Spinal cord (tissue), 10 donors: ENCODE measurements around the gene NMNAT2. TPM values are rescaled to one million over a fixed set of nuclear protein-coding genes. Genes with fewer than 3 reads are reported as not detected.

Experiments
- DNase-seq, 6 donors: peaks; one replicate each; pipeline versions ENCODE4 v3.0.0 to v3.0.0-alpha.2; 2013 to 2015; ENCODE audit warnings: low spot score in 6 of 6, low read depth in 4 of 6
- H3K27ac ChIP-seq: one replicate; pipeline ENCODE4 v1.5.1; 2013; ENCODE audit warnings: low read depth, low read length, control low read depth
- H3K27me3 ChIP-seq: one replicate; pipeline ENCODE4 v1.6.1; 2013; ENCODE audit warnings: low read length; ENCODE audit not compliant: control insufficient read depth, insufficient read depth
- H3K36me3 ChIP-seq: one replicate; pipeline ENCODE4 v1.6.1; 2013; ENCODE audit warnings: low read length; ENCODE audit not compliant: control insufficient read depth, insufficient read depth
- H3K4me1 ChIP-seq: one replicate; pipeline ENCODE4 v1.6.1; 2013; ENCODE audit warnings: low read length; ENCODE audit not compliant: control insufficient read depth, insufficient read depth
- H3K4me3 ChIP-seq: one replicate; pipeline ENCODE4 v1.5.1; 2013; ENCODE audit warnings: low read depth, low read length, control low read depth
- H3K9me3 ChIP-seq: one replicate; pipeline ENCODE4 v1.6.1; 2013; ENCODE audit warnings: low read length; ENCODE audit not compliant: control insufficient read depth, insufficient read depth
- WGBS: methylation state at CpG from one replicate; pipeline ENCODE4 v1.1.5; 2013; ENCODE audit warnings: missing lambda C conversion rate; ENCODE audit not compliant: insufficient coverage; 5-methylcytosine and 5-hydroxymethylcytosine counted together
- polyA plus RNA-seq, 2 donors: library from polyadenylated mRNA; unstranded; fragments of 120-200 nt; gene quantifications; one replicate each; pipeline ENCODE4 v1.2.1, GENCODE V29; 2013; ENCODE audit not compliant: insufficient read length in 2 of 2
- total RNA-seq, 2 donors: library from RNA; depleted of rRNA in 1 of 2; stranded (reverse); fragments of 120-200 nt in 1 of 2; fragments of >200 nt in 1 of 2; gene quantifications; one replicate each; pipeline versions ENCODE4 v1.2.3 to v1.2.4, GENCODE V29; 2013 to 2014
- donor health status: healthy.

Gene NMNAT2
- total and polyA plus RNA-seq, 4 donors, result 20.8 to 65.9 (median 45.4) TPM

DNA sequence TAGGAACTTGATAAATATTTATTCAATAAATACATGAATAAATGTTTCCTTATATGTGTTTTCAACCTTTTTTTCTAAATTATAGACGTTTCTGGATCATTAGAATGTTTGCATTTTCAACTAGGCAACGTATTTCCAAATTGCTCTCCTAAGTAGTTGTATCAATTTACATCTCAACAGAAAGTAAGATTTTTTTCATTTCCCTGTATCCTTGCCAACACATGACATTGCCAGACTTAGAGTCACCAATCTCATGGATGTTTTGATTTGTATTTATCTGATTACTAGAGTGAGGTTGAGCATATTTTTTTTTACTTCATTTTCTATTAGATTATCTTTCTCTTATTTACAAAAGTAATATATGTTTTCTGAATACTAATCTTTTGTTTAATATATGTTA is 31.9 kb upstream of the NMNAT2 start:
- H3K27me3 ChIP-seq, result no peaks in the 10 kb centered on the region
- H3K36me3 ChIP-seq, result no peaks in the 10 kb centered on the region
- DNase-seq, result no peak
- H3K9me3 ChIP-seq, result no peaks in the 10 kb centered on the region
- H3K4me1 ChIP-seq, result no peaks in the 10 kb centered on the region
- no peak overlapping the region for H3K27ac ChIP-seq
- no CpG with 5 or more reads among the region's 2 CpGs for WGBS
- H3K4me3 ChIP-seq, result no peak overlapping the region

DNA sequence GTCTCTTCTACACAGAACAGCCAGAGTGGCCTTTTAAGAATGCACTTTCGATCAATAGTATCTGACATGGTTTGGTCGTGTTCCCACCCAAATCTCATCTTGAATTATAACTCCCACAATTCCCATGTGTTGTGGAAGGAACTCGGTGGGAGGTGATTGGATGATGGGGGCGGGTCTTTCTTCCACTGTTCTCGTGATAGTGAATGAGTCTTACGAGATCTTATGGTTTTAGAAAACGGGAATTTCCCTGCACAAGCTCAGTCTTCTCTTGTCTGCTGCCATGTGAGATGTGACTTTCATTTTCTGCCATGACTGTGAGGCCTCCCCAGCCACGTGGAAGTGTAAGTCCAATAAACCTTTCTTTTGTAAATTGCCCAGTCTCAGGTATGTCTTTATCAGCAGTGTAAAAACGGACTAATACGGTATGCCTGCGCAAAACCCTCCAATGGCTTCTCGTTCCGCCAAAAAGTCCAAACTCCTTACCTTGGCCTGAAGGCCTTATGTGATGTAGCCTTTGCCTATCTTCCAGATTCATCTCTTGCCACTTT is 31.1 kb upstream of the NMNAT2 start:
- no peak for DNase-seq
- 88% methylated on average over 7 of the region's 13 CpGs for WGBS

DNA sequence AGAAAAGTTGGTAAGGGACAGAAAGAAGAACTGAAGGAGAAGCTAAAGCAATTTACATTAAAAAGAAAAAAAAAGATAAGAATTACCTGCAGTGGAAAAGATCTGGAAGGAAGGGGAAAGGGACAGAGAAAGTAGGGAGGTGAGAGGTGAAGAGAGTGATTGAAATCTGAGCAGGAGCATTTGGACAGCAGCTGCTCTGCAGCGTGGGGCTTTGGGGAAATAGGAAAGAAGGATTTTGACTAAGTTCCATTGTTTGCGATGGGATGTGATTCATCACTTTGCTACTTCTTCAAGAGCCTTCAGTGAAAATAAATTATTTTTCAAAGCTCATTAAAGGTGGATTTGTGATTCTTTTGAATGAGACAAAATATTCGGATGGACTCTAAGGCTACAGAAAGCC is 26.1 kb upstream of the NMNAT2 start:
- no peaks in the 10 kb centered on the region for H3K4me1 ChIP-seq
- H3K4me3 ChIP-seq, result no peak overlapping the region
- H3K27me3 ChIP-seq, result no peaks in the 10 kb centered on the region
- H3K36me3 ChIP-seq, result no peaks in the 10 kb centered on the region
- DNase-seq, result no peak
- no peaks in the 10 kb centered on the region for H3K9me3 ChIP-seq
- no peak overlapping the region for H3K27ac ChIP-seq
- 13% methylated on average over 1 of the region's 3 CpGs for WGBS

More for the DNA sequence above, 31.1 kb upstream of the NMNAT2 start:
- no peaks in the 10 kb centered on the region for H3K36me3 ChIP-seq
- H3K9me3 ChIP-seq, result no peaks in the 10 kb centered on the region
- no peaks in the 10 kb centered on the region for H3K4me1 ChIP-seq
- no peaks in the 10 kb centered on the region for H3K27me3 ChIP-seq
- H3K27ac ChIP-seq, result no peak overlapping the region
- H3K4me3 ChIP-seq, result no peak overlapping the region

DNA sequence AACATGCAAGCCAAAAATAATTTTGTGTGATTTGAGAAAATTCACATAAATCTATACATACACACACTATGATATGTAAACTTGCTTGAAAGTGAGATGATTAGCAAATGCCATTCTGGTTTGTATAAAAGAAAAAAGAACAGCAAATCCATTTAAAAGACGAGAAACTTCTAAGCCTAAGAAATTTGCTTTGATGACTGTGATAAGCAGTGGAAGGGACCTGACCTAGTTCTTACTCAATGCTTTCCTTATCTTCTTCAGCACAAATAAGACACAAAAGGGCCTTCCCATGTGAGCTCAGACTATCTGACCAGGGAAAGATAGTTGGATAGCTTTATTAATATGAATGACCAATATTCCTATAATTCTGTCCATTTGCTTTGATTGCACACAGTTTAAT is 25.3 kb upstream of the NMNAT2 start:
- no peaks in the 10 kb centered on the region for H3K9me3 ChIP-seq
- no CpG with 5 or more reads among the region's 1 CpG for WGBS
- no peak overlapping the region for H3K4me3 ChIP-seq
- no peak for DNase-seq
- no peaks in the 10 kb centered on the region for H3K36me3 ChIP-seq
- H3K4me1 ChIP-seq, result no peaks in the 10 kb centered on the region
- H3K27me3 ChIP-seq, result no peaks in the 10 kb centered on the region
- no peak overlapping the region for H3K27ac ChIP-seq

DNA sequence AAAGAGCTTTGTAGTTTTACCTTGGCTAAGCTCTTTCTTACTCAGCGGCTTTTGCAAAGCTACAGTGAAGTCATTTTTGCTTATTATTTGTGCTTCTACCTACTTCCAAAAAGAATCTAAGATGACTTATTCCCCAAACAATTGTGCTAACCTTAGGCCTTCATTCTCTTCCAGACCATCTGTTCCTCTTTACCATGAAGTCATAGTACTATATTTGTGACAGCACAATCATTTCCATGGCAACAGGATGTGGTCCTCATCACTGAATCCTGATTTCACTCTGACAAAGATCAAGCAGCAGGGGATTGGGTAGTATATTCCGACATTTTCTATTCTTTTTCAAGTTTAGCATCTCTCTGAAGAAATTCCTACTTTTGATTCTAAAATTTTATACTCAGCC is 24.8 kb upstream of the NMNAT2 start:
- no peak overlapping the region for H3K27ac ChIP-seq
- H3K4me3 ChIP-seq, result no peak overlapping the region
- no peaks in the 10 kb centered on the region for H3K27me3 ChIP-seq
- WGBS, result no CpG with 5 or more reads among the region's 2 CpGs
- H3K9me3 ChIP-seq, result no peaks in the 10 kb centered on the region
- H3K4me1 ChIP-seq, result no peaks in the 10 kb centered on the region
- DNase-seq, result peak in 2 of 6 donors; percentile 64 to 69
- no peaks in the 10 kb centered on the region for H3K36me3 ChIP-seq

DNA sequence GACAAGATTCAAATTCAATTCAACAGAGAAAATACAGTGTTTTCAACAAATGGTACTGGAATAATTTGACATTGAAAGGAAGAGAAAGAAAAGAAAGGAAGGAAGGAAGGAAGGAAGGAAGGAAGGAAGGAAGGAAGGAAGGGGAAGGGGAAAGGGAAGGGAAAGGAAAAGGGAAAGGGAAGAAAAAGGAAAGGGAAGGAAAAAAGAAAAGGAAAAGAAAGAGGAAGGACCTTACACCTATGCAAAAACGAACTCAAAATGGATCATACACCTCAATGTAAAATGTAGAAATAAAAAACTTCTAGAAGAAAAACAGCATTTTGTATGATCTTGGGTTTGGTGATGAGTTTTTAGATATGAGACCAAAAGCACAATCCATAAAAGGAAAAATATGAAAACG is 19.9 kb upstream of the NMNAT2 start:
- no peaks in the 10 kb centered on the region for H3K9me3 ChIP-seq
- no peaks in the 10 kb centered on the region for H3K27me3 ChIP-seq
- WGBS, result no CpG with 5 or more reads among the region's 2 CpGs
- no peaks in the 10 kb centered on the region for H3K4me1 ChIP-seq
- no peaks in the 10 kb centered on the region for H3K36me3 ChIP-seq
- no peak for DNase-seq
- H3K27ac ChIP-seq, result no peak overlapping the region
- no peak overlapping the region for H3K4me3 ChIP-seq

DNA sequence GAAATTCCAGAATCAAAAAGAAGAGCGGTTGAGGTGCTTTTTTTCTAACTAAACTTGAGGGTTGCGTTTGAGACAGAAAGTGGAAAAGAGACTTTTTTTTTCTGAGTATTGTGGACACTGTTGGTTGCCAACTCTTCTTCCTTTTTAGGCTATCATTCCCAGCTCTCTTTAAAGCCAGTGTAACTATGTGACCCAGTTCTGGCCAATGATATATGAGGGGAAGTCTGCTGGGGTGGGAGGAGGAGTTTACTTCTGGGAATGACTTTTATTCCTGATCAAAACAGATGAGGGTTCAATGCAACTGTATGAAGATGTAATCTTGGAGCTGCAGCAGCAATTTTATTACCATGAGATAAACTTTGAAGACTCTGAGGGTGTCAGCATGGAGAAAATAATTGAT is 17.3 kb upstream of the NMNAT2 start:
- Histone ChIP-seq H3K27me3 (no peaks in the 10 kb centered on the region), H3K4me1 (no peaks in the 10 kb centered on the region), H3K27ac (no peak overlapping the region), H3K9me3 (no peaks in the 10 kb centered on the region), H3K36me3 (no peaks in the 10 kb centered on the region), H3K4me3 (no peak overlapping the region)
- DNase-seq, result no peak
- no CpG with 5 or more reads among the region's 2 CpGs for WGBS

DNA sequence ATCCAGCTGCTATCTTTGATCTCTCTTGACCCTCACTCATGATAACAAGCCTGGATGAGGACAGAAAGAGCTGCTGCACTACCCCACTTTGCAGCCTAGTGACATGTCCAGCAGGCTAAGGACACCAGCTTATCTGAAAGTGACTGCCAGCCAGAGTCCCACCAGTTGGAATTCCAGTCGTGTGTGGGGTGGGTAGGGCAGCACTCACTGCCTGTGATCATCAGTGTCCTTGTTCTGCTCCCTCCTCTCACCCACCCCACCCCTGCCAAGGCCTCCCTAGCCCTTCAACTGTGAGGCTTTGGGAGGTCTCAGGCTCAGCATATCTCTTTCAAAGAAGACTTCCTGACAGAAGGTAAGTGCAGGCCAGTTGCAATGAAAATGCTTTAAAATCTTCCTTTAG is 15.5 kb upstream of the NMNAT2 start:
- H3K9me3 ChIP-seq, result no peaks in the 10 kb centered on the region
- H3K36me3 ChIP-seq, result no peaks in the 10 kb centered on the region
- DNase-seq, result no peak
- H3K4me1 ChIP-seq, result no peaks in the 10 kb centered on the region
- H3K27ac ChIP-seq, result no peak overlapping the region
- no peak overlapping the region for H3K4me3 ChIP-seq
- H3K27me3 ChIP-seq, result peaks cover 2% of the 10 kb centered on the region
- no CpG with 5 or more reads among the region's 1 CpG for WGBS

DNA sequence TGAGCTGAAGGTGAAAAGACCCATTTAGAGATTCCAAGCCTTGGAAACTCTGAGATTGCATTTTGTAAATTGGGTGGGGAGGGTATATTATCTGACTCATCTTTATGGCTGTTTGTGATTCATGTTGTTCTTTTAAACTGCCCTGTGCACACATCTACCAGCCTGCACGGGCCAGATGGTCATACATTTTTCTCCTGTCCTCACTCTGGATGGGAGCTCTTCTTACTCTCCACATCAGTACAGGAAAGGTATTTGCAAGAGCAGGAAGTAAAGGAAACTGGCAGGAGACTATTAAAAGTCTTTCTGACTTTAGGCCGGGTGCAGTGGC is 14.3 kb upstream of the NMNAT2 start:
- H3K27ac ChIP-seq, result no peak overlapping the region
- no peak for DNase-seq
- no peak overlapping the region for H3K4me3 ChIP-seq
- no peaks in the 10 kb centered on the region for H3K4me1 ChIP-seq
- WGBS, result no CpG with 5 or more reads among the region's 2 CpGs
- peaks cover 2% of the 10 kb centered on the region for H3K27me3 ChIP-seq
- H3K9me3 ChIP-seq, result no peaks in the 10 kb centered on the region
- no peaks in the 10 kb centered on the region for H3K36me3 ChIP-seq

DNA sequence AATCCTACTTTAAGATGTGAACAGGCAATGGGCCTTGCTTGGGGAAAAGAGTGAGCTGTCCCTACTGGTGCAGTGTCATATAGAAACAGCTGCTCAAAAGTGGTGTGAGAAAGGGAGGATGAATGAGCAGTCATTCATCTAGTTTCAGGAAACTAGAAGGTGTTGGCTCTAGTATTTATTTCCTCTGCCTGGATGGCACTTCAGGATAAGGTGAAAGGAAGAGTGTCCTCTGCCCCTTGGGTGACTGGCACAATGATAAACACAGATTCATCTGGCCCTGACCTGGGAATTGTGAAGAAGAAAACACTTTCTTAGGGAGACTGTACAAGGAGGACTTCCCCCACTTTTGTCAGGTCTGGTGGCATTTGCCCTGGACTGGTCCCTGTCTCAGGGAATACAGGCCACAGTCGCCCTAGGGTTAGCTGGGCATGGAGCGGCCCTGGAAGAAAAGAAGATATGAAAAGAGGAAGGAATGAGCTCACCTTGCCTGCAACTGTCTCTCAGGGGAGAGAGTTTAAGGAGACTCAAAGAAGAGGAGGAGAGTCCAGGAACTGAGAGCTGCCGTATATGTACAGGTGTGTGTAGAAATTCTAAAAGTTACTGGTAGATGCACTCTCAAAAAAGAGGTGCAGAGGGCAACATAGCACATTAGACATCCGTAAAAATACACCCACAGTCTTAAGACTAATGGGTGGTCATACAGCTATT is 13.8 kb upstream of the NMNAT2 start:
- Histone ChIP-seq H3K9me3 (no peaks in the 10 kb centered on the region), H3K4me1 (no peaks in the 10 kb centered on the region), H3K36me3 (no peaks in the 10 kb centered on the region), H3K4me3 (no peak overlapping the region), H3K27ac (no peak overlapping the region), H3K27me3 (peaks cover 2% of the 10 kb centered on the region)
- DNase-seq, result no peak
- WGBS, result 96% methylated on average over 3 of the region's 4 CpGs
